ENCODE data around the gene GNAS. TPM values are rescaled to one million over a fixed set of nuclear protein-coding genes. Genes with fewer than 3 reads are reported as not detected.
A peak's percentile ranks its signal among the peaks of the same experiment; 100 is the strongest.

Gene GNAS
- total RNA-seq, 1 experiment from 2014 or later = 629 TPM

- no TSS peak for BruUV-seq (replicated peaks)
- intact Hi-C loops (cut with micrococcal nuclease) = no loop called here
- Mint-ChIP-seq H3K4me1 (ENCODE audit: insufficient read depth, unreplicated experiment) (no peaks in the 10 kb centered on the region), H3K27me3 (ENCODE audit: insufficient read depth, unreplicated experiment) (peaks cover 55% of the 10 kb centered on the region), H3K27ac (ENCODE audit: low read depth, unreplicated experiment) (no peak overlapping the region), H3K9me3 (ENCODE audit: unreplicated experiment) (no peaks in the 10 kb centered on the region), H3K4me3 (ENCODE audit: unreplicated experiment) (no peak overlapping the region), H3K36me3 (ENCODE audit: insufficient read depth, unreplicated experiment) (no peaks in the 10 kb centered on the region)
- ChIA-PET POLR2A (interaction anchor here (0.7 kb wide), 1 partner anchor 10 kb away, joined by 3 read pairs; no protein-coding TSS in a partner anchor), CTCF (no interaction called here)
- peak; percentile 13 for DNase-seq (ENCODE audit: unreplicated experiment)
- TF ChIP-seq CTCF (IDR thresholded peaks at IDR 0.05; ENCODE audit: unreplicated experiment) = no peak
Measured at GRCh38 chr20:58930496-58930895, 78.0 kb downstream of the GNAS start.

- TF ChIP-seq CTCF (IDR thresholded peaks at IDR 0.05; ENCODE audit: unreplicated experiment) = no peak
- Mint-ChIP-seq H3K27me3 (ENCODE audit: insufficient read depth, unreplicated experiment) (peaks cover 65% of the 10 kb centered on the region), H3K9me3 (ENCODE audit: unreplicated experiment) (no peaks in the 10 kb centered on the region), H3K4me3 (ENCODE audit: unreplicated experiment) (no peak overlapping the region), H3K27ac (ENCODE audit: low read depth, unreplicated experiment) (no peak overlapping the region), H3K36me3 (ENCODE audit: insufficient read depth, unreplicated experiment) (no peaks in the 10 kb centered on the region), H3K4me1 (ENCODE audit: insufficient read depth, unreplicated experiment) (no peaks in the 10 kb centered on the region)
- no peak for DNase-seq (ENCODE audit: unreplicated experiment)
- no TSS peak for BruUV-seq (replicated peaks)
- intact Hi-C loops (cut with micrococcal nuclease) = no loop called here
- ChIA-PET CTCF (interaction anchor here (1.1 kb wide), 1 partner anchor 16 kb away, joined by 5 read pairs; no protein-coding TSS in a partner anchor), POLR2A (no interaction called here)
Measured at GRCh38 chr20:58932170-58932569, 79.7 kb downstream of the GNAS start.

- no TSS peak for BruUV-seq (replicated peaks)
- no peaks in the 10 kb centered on the region for H3K4me1 Mint-ChIP-seq (ENCODE audit: insufficient read depth, unreplicated experiment)
- DNase-seq (ENCODE audit: unreplicated experiment) = no peak
- no peak overlapping the region for H3K4me3 Mint-ChIP-seq (ENCODE audit: unreplicated experiment)
- H3K27me3 Mint-ChIP-seq (ENCODE audit: insufficient read depth, unreplicated experiment) = peaks cover 76% of the 10 kb centered on the region
- TF ChIP-seq CTCF (IDR thresholded peaks at IDR 0.05; ENCODE audit: unreplicated experiment) = no peak
- POLR2A ChIA-PET = interaction anchor here (0.6 to 1.1 kb wide), 2 partner anchors 31 to 94 kb away, joined by 3 read pairs; partner anchors contain the start of gene ATP5F1E
- CTCF ChIA-PET = no interaction called here
- intact Hi-C loops (cut with micrococcal nuclease) = no loop called here
- no peaks in the 10 kb centered on the region for H3K9me3 Mint-ChIP-seq (ENCODE audit: unreplicated experiment)
- H3K27ac Mint-ChIP-seq (ENCODE audit: low read depth, unreplicated experiment) = no peak overlapping the region
- no peaks in the 10 kb centered on the region for H3K36me3 Mint-ChIP-seq (ENCODE audit: insufficient read depth, unreplicated experiment)
Measured at GRCh38 chr20:58938078-58938477, 85.6 kb downstream of the GNAS start.

GRCh38 chr20:58938541-58938940 is 86.0 kb downstream of the GNAS start:
- Mint-ChIP-seq H3K27ac (ENCODE audit: low read depth, unreplicated experiment) (no peak overlapping the region), H3K4me1 (ENCODE audit: insufficient read depth, unreplicated experiment) (no peaks in the 10 kb centered on the region), H3K36me3 (ENCODE audit: insufficient read depth, unreplicated experiment) (no peaks in the 10 kb centered on the region), H3K9me3 (ENCODE audit: unreplicated experiment) (no peaks in the 10 kb centered on the region), H3K27me3 (ENCODE audit: insufficient read depth, unreplicated experiment) (peaks cover 74% of the 10 kb centered on the region), H3K4me3 (ENCODE audit: unreplicated experiment) (no peak overlapping the region)
- no peak for DNase-seq (ENCODE audit: unreplicated experiment)
- BruUV-seq (replicated peaks) = no TSS peak
- ChIA-PET CTCF (interaction anchor here (0.8 kb wide), 1 partner anchor 40 kb away, joined by 7 read pairs; no protein-coding TSS in a partner anchor), POLR2A (interaction anchor here (0.6 to 1.1 kb wide), 2 partner anchors 31 to 253 kb away, joined by 3 read pairs; no protein-coding TSS in a partner anchor)
- intact Hi-C loops (cut with micrococcal nuclease) = no loop called here
- no peak for TF ChIP-seq CTCF (IDR thresholded peaks at IDR 0.05; ENCODE audit: unreplicated experiment)
